A549 (cell line): ENCODE results near the gene KHDRBS1.

Source experiments
- CEBPB ChIP-seq, 2 experiments: fragments of >200 bp in 1 of 2; sonication (Bioruptor Twin) in 1 of 2; formaldehyde crosslinking in 1 of 2; IDR thresholded peaks; 2 replicates each; pipeline ENCODE4 v1.6.1; 2012 to 2016
- CTCF ChIP-seq: fragments of >200 bp; sonication (Bioruptor Twin); formaldehyde crosslinking; IDR thresholded peaks from 3 replicates; pipeline ENCODE4 v1.5.1; 2016
- EP300 ChIP-seq, 2 experiments: fragments of >200 bp; sonication (Bioruptor Twin); formaldehyde crosslinking; IDR thresholded peaks; 2 replicates in 1 of 2; 3 replicates in 1 of 2; pipeline ENCODE4 v1.6.1; 2016 to 2017
- FOSL2 ChIP-seq, 2 experiments: fragments of 450-650 bp in 1 of 2; fragments of >200 bp in 1 of 2; sonication (Bioruptor Twin) in 1 of 2; formaldehyde crosslinking; IDR thresholded peaks; 2 replicates each; pipeline versions ENCODE4 v1.5.0 to v1.6.1; 2016 to 2020; ENCODE audit warnings: mild to moderate bottlenecking in 1 of 2, moderate library complexity in 1 of 2
- POLR2A ChIP-seq: IDR thresholded peaks from 2 replicates; pipeline ENCODE4 v1.6.1; 2012; ENCODE audit warnings: mild to moderate bottlenecking, low read length
- ZNF302 ChIP-seq: fragments of 250-450 bp; sonication (Bioruptor Pico); IDR thresholded peaks from 2 replicates; pipeline ENCODE4 v1.9.0; 2021; ENCODE audit warnings: inconsistent platforms, mild to moderate bottlenecking, moderate library complexity

GRCh38 chr1:32014199-32014947 is 705 bp downstream of the KHDRBS1 start:
- TF ChIP-seq ZNF302 (CRISPR knock-in tag) (no peak), CEBPB (IDR thresholded peaks at IDR 0.05) (no peak), POLR2A (no peak), FOSL2 (IDR thresholded peaks at IDR 0.05) (no peak), FOSL2 (CRISPR knock-in tag; IDR thresholded peaks at IDR 0.05) (no peak), EP300 (IDR thresholded peaks at IDR 0.05) (no peak), CTCF (no peak)
